C4-2B (cell line): ENCODE results near the gene LRRC3C.

Experiments used
- ZFX ChIP-seq: fragments of 450-650 bp; IDR thresholded peaks from 2 replicates; pipeline ENCODE4 v1.6.1; 2017
- TF ChIP-seq, protein P1 (sequence below): fragments of 450-650 bp; conservative IDR thresholded peaks from 2 replicates; pipeline ENCODE4 v1.5.1; 2017; ENCODE audit warnings: mild to moderate bottlenecking

DNA sequence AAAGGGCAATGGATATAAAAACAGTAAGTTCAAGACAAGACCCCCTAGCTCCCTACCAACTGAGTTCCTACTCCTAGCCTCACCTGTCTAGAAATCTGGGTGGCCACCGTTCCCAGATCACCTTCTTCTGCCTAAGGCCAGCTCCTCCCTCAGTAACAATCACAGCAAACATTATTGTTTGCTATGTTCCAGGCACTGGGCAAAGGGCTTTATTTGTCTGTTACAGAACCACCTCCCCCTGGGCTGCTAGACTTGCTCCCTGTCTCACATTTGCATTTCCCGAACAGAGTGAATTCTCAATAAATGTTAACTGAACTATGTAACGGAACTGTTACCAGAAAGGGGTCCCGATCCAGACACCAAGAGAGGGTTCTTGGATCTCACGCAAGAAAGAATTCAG is 6.8 kb downstream of the LRRC3C start:
- TF ChIP-seq, protein P1, sequence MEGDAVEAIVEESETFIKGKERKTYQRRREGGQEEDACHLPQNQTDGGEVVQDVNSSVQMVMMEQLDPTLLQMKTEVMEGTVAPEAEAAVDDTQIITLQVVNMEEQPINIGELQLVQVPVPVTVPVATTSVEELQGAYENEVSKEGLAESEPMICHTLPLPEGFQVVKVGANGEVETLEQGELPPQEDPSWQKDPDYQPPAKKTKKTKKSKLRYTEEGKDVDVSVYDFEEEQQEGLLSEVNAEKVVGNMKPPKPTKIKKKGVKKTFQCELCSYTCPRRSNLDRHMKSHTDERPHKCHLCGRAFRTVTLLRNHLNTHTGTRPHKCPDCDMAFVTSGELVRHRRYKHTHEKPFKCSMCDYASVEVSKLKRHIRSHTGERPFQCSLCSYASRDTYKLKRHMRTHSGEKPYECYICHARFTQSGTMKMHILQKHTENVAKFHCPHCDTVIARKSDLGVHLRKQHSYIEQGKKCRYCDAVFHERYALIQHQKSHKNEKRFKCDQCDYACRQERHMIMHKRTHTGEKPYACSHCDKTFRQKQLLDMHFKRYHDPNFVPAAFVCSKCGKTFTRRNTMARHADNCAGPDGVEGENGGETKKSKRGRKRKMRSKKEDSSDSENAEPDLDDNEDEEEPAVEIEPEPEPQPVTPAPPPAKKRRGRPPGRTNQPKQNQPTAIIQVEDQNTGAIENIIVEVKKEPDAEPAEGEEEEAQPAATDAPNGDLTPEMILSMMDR: no peak
- no peak for TF ChIP-seq ZFX
